Activated naive CD8-positive, alpha-beta T cell treated with anti-CD3 and anti-CD28 coated beads, Interleukin-2, amount 10 ng/mL, durations not matched to agents 7 days and 5 days (primary cell): Measurements from ENCODE around the gene SMIM35. TPM values are rescaled to one million over a fixed set of nuclear protein-coding genes. Genes with fewer than 3 reads are reported as not detected.

Source experiments
- ATAC-seq: fragments of 150-1000 bp; cut with Tn5 transposase; one replicate; pipeline ENCODE4 v1.10.0; 2021; ENCODE audit warnings: low read depth, moderate library complexity
- POLR2A ChIA-PET: fragments of 350-600 bp; sonication (Branson Sonifier 250); formaldehyde crosslinking; loops from one replicate; lab custom pipeline; 2021; ENCODE audit warnings: antibody characterized with exemption; lab: Charles Lee
- DNase-seq: peaks from one replicate; pipeline ENCODE4 v3.0.0; 2021
- H3K27ac Mint-ChIP-seq: one replicate; pipeline ENCODE4 v1.8.0; 2022; ENCODE audit warnings: mild to moderate bottlenecking, mixed read lengths
- H3K27me3 Mint-ChIP-seq: one replicate; pipeline ENCODE4 v1.8.0; 2022; ENCODE audit warnings: mild to moderate bottlenecking, moderate library complexity, mixed read lengths
- H3K36me3 Mint-ChIP-seq: one replicate; pipeline ENCODE4 v1.8.0; 2021; ENCODE audit warnings: mild to moderate bottlenecking, mixed read lengths
- H3K4me1 Mint-ChIP-seq: one replicate; pipeline ENCODE4 v1.8.0; 2021; ENCODE audit warnings: mixed read lengths
- H3K4me3 Mint-ChIP-seq: one replicate; pipeline ENCODE4 v1.8.0; 2022; ENCODE audit warnings: mild to moderate bottlenecking, moderate library complexity, mixed read lengths
- H3K9me3 Mint-ChIP-seq: one replicate; pipeline ENCODE4 v1.8.0; 2021; ENCODE audit warnings: mixed read lengths
- total RNA-seq, 2 experiments: library from RNA; stranded (reverse); gene quantifications; one replicate each; pipeline ENCODE4 v1.2.3, GENCODE V29; 2021

SMIM35 gene
- total RNA-seq, 2 experiments from 2014 or later, result 3.0 to 3.1 TPM

- peaks cover 27% of the 10 kb centered on the region for H3K4me1 Mint-ChIP-seq
- no peak for ATAC-seq
- peaks cover 15% of the 10 kb centered on the region for H3K9me3 Mint-ChIP-seq
- no peak overlapping the region for H3K4me3 Mint-ChIP-seq
- no peaks in the 10 kb centered on the region for H3K27me3 Mint-ChIP-seq
- H3K36me3 Mint-ChIP-seq, result peaks cover 15% of the 10 kb centered on the region
- POLR2A ChIA-PET, result no interaction called here
- no peak overlapping the region for H3K27ac Mint-ChIP-seq
- DNase-seq, result no peak
These were observed 34.0 kb upstream of the SMIM35 start for GRCh38 chr11:118120793-118121192.

GRCh38 chr11:118117790-118118601 is 31.2 kb upstream of the SMIM35 start:
- peak overlapping the region; percentile 67 for H3K4me3 Mint-ChIP-seq
- POLR2A ChIA-PET, result interaction anchor here (1.1 kb wide), 1 partner anchor 10 kb away, joined by 3 read pairs; no protein-coding TSS in a partner anchor
- peaks cover 50% of the 10 kb centered on the region for H3K4me1 Mint-ChIP-seq
- peaks cover 24% of the 10 kb centered on the region for H3K36me3 Mint-ChIP-seq
- ATAC-seq (peak; percentile 96), DNase-seq (peak; percentile 60)
- no peaks in the 10 kb centered on the region for H3K27me3 Mint-ChIP-seq
- peak overlapping the region; percentile 83 for H3K27ac Mint-ChIP-seq
- H3K9me3 Mint-ChIP-seq, result peaks cover 15% of the 10 kb centered on the region

- POLR2A ChIA-PET, result interaction anchor here (0.5 kb wide), 1 partner anchor 953 kb away, joined by 5 read pairs; no protein-coding TSS in a partner anchor
- Mint-ChIP-seq H3K9me3 (peaks cover 5% of the 10 kb centered on the region), H3K27me3 (no peaks in the 10 kb centered on the region), H3K27ac (peak overlapping the region; percentile 67), H3K36me3 (peaks cover 15% of the 10 kb centered on the region), H3K4me3 (peak overlapping the region; percentile 53), H3K4me1 (peaks cover 58% of the 10 kb centered on the region)
- DNase-seq, result no peak
- ATAC-seq, result no peak
These were observed 28.3 kb upstream of the SMIM35 start for GRCh38 chr11:118115048-118115447.

GRCh38 chr11:118114266-118114665 is 27.5 kb upstream of the SMIM35 start:
- DNase-seq (no peak), ATAC-seq (peak; percentile 24)
- Mint-ChIP-seq H3K4me3 (peak overlapping the region; percentile 53), H3K9me3 (peaks cover 2% of the 10 kb centered on the region), H3K36me3 (peaks cover 12% of the 10 kb centered on the region), H3K4me1 (peaks cover 55% of the 10 kb centered on the region), H3K27me3 (no peaks in the 10 kb centered on the region), H3K27ac (peak overlapping the region; percentile 67)
- POLR2A ChIA-PET, result interaction anchor here (0.7 to 1.1 kb wide), 2 partner anchors 22 to 457 kb away, joined by 3 to 4 read pairs; no protein-coding TSS in a partner anchor

GRCh38 chr11:118112711-118113430 is 26.1 kb upstream of the SMIM35 start:
- no peak overlapping the region for H3K4me3 Mint-ChIP-seq
- H3K27me3 Mint-ChIP-seq, result no peaks in the 10 kb centered on the region
- H3K36me3 Mint-ChIP-seq, result peaks cover 8% of the 10 kb centered on the region
- no peak overlapping the region for H3K27ac Mint-ChIP-seq
- H3K4me1 Mint-ChIP-seq, result peaks cover 45% of the 10 kb centered on the region
- ATAC-seq, result no peak
- no peak for DNase-seq
- H3K9me3 Mint-ChIP-seq, result no peaks in the 10 kb centered on the region
- POLR2A ChIA-PET, result no interaction called here

- POLR2A ChIA-PET, result interaction anchor here (0.7 kb wide), 1 partner anchor 24 kb away, joined by 5 read pairs; no protein-coding TSS in a partner anchor
- DNase-seq (no peak), ATAC-seq (no peak)
- Mint-ChIP-seq H3K9me3 (no peaks in the 10 kb centered on the region), H3K4me1 (peaks cover 35% of the 10 kb centered on the region), H3K4me3 (no peak overlapping the region), H3K27me3 (no peaks in the 10 kb centered on the region), H3K36me3 (peaks cover 8% of the 10 kb centered on the region), H3K27ac (peak overlapping the region; percentile 55)
These were observed 24.9 kb upstream of the SMIM35 start for GRCh38 chr11:118111744-118112035.

- POLR2A ChIA-PET, result no interaction called here
These were observed 24.4 kb upstream of the SMIM35 start for GRCh38 chr11:118111019-118111743.

GRCh38 chr11:118109231-118109630 is 22.5 kb upstream of the SMIM35 start:
- Mint-ChIP-seq H3K4me3 (no peak overlapping the region), H3K27ac (no peak overlapping the region), H3K9me3 (no peaks in the 10 kb centered on the region), H3K4me1 (peaks cover 20% of the 10 kb centered on the region), H3K27me3 (peaks cover 11% of the 10 kb centered on the region), H3K36me3 (peaks cover 2% of the 10 kb centered on the region)
- DNase-seq, result no peak
- ATAC-seq, result no peak
- POLR2A ChIA-PET, result no interaction called here

More at GRCh38 chr11:118111019-118111743, 24.4 kb upstream of the SMIM35 start:
- no peak overlapping the region for H3K4me3 Mint-ChIP-seq
- no peaks in the 10 kb centered on the region for H3K9me3 Mint-ChIP-seq
- ATAC-seq (no peak), DNase-seq (no peak)
- no peak overlapping the region for H3K27ac Mint-ChIP-seq
- peaks cover 8% of the 10 kb centered on the region for H3K36me3 Mint-ChIP-seq
- peaks cover 34% of the 10 kb centered on the region for H3K4me1 Mint-ChIP-seq
- peaks cover 2% of the 10 kb centered on the region for H3K27me3 Mint-ChIP-seq

- Mint-ChIP-seq H3K4me3 (no peak overlapping the region), H3K9me3 (no peaks in the 10 kb centered on the region), H3K27ac (no peak overlapping the region), H3K4me1 (peaks cover 14% of the 10 kb centered on the region), H3K27me3 (peaks cover 14% of the 10 kb centered on the region), H3K36me3 (peaks cover 2% of the 10 kb centered on the region)
- DNase-seq (no peak), ATAC-seq (no peak)
- POLR2A ChIA-PET, result interaction anchor here (1.0 kb wide), 1 partner anchor 10 kb away, joined by 3 read pairs; no protein-coding TSS in a partner anchor
These were observed 21.8 kb upstream of the SMIM35 start for GRCh38 chr11:118108513-118108912.

GRCh38 chr11:118106789-118107335 is 20.1 kb upstream of the SMIM35 start:
- Mint-ChIP-seq H3K4me1 (peaks cover 1% of the 10 kb centered on the region), H3K4me3 (no peak overlapping the region), H3K27ac (no peak overlapping the region), H3K9me3 (no peaks in the 10 kb centered on the region), H3K27me3 (peaks cover 14% of the 10 kb centered on the region), H3K36me3 (no peaks in the 10 kb centered on the region)
- DNase-seq (no peak), ATAC-seq (no peak)
- POLR2A ChIA-PET, result no interaction called here

GRCh38 chr11:118105657-118106305 is 19.0 kb upstream of the SMIM35 start:
- ATAC-seq (no peak), DNase-seq (no peak)
- Mint-ChIP-seq H3K36me3 (no peaks in the 10 kb centered on the region), H3K27ac (no peak overlapping the region), H3K4me3 (no peak overlapping the region), H3K9me3 (no peaks in the 10 kb centered on the region), H3K4me1 (no peaks in the 10 kb centered on the region), H3K27me3 (peaks cover 23% of the 10 kb centered on the region)
- POLR2A ChIA-PET, result interaction anchor here (0.7 kb wide), 1 partner anchor 192 kb away, joined by 3 read pairs; no protein-coding TSS in a partner anchor

- Mint-ChIP-seq H3K4me3 (no peak overlapping the region), H3K9me3 (no peaks in the 10 kb centered on the region), H3K4me1 (no peaks in the 10 kb centered on the region), H3K27me3 (peaks cover 23% of the 10 kb centered on the region), H3K27ac (no peak overlapping the region), H3K36me3 (no peaks in the 10 kb centered on the region)
- DNase-seq (no peak), ATAC-seq (no peak)
- POLR2A ChIA-PET, result no interaction called here
These were observed 17.7 kb upstream of the SMIM35 start for GRCh38 chr11:118104491-118104890.
